CD4-positive, alpha-beta T cell (primary cell): ENCODE results near the gene SMIM11. TPM values are rescaled to one million over a fixed set of nuclear protein-coding genes. Genes with fewer than 3 reads are reported as not detected.

Source experiments
- ATAC-seq: fragments of 200-7000 bp; cut with Tn5 transposase; one replicate; pipeline ENCODE4 v1.10.0; 2022; ENCODE audit warnings: mild to moderate bottlenecking; ENCODE audit not compliant: poor library complexity
- CTCF ChIA-PET: fragments of 350-600 bp; sonication (Branson Sonifier 250); formaldehyde crosslinking; loops from one replicate; lab custom pipeline; 2021; ENCODE audit warnings: antibody characterized with exemption, inconsistent platforms; lab: Charles Lee
- POLR2A ChIA-PET: fragments of 350-600 bp; sonication (Branson Sonifier 250); formaldehyde crosslinking; loops from one replicate; lab custom pipeline; 2021; ENCODE audit warnings: antibody characterized with exemption, inconsistent platforms; lab: Charles Lee
- DNase-seq, 14 experiments: peaks; one replicate each; pipeline ENCODE4 v3.0.0-alpha.2; 2013 to 2020; ENCODE audit warnings: mixed read lengths in 2 of 14
- H3K27ac ChIP-seq, 2 donors: one replicate each; pipeline versions ENCODE4 v1.5.1 to v1.7.0; 2013; ENCODE audit warnings: low read length in 2 of 2, low read depth in 1 of 2, mild to moderate bottlenecking in 1 of 2
- H3K27me3 ChIP-seq, 2 experiments: 1 replicate in 1 of 2; 2 replicates in 1 of 2; pipeline versions ENCODE4 v1.6.1 to v1.7.0; 2013; ENCODE audit warnings: low read length in 2 of 2, control low read depth in 1 of 2, mild to moderate bottlenecking in 1 of 2, moderate library complexity in 1 of 2; ENCODE audit not compliant: insufficient read depth in 2 of 2, control insufficient read depth in 1 of 2
- H3K36me3 ChIP-seq: one replicate; pipeline ENCODE4 v1.6.1; 2013; ENCODE audit warnings: low read length, control low read depth; ENCODE audit not compliant: insufficient read depth
- H3K4me1 ChIP-seq: one replicate; pipeline ENCODE4 v1.6.1; 2013; ENCODE audit warnings: low read length, control low read depth; ENCODE audit not compliant: insufficient read depth
- H3K4me3 ChIP-seq: one replicate; pipeline ENCODE4 v1.5.1; 2013; ENCODE audit warnings: mild to moderate bottlenecking, low read length, moderate library complexity
- H3K9me3 ChIP-seq, 2 experiments: 1 replicate in 1 of 2; 2 replicates in 1 of 2; pipeline versions ENCODE4 v1.6.1 to v1.7.0; 2013; ENCODE audit warnings: low read length in 2 of 2, mild to moderate bottlenecking in 2 of 2, control low read depth in 1 of 2, moderate library complexity in 1 of 2; ENCODE audit not compliant: control insufficient read depth in 1 of 2, insufficient read depth in 1 of 2
- H3K27ac Mint-ChIP-seq: one replicate; pipeline ENCODE4 v1.8.0; 2020; ENCODE audit warnings: mixed read lengths
- H3K27me3 Mint-ChIP-seq: one replicate; pipeline ENCODE4 v1.8.0; 2021; ENCODE audit warnings: mixed read lengths
- H3K36me3 Mint-ChIP-seq: one replicate; pipeline ENCODE4 v1.8.0; 2021; ENCODE audit warnings: low read depth, mixed read lengths
- H3K4me1 Mint-ChIP-seq: one replicate; pipeline ENCODE4 v1.8.0; 2021; ENCODE audit warnings: low read depth, mixed read lengths
- H3K4me3 Mint-ChIP-seq: one replicate; pipeline ENCODE4 v1.8.0; 2020; ENCODE audit warnings: mild to moderate bottlenecking, mixed read lengths
- H3K9me3 Mint-ChIP-seq: one replicate; pipeline ENCODE4 v1.8.0; 2020; ENCODE audit warnings: mixed read lengths
- CTCF ChIP-seq: fragments of 200-600 bp; IDR thresholded peaks from one replicate; pipeline ENCODE4 v1.8.0; 2022; ENCODE audit warnings: antibody characterized with exemption, mild to moderate bottlenecking
- intact Hi-C, 2 experiments: fragments of 100-400 bp; cut with DNase I in 1 of 2; cut with micrococcal nuclease in 1 of 2; formaldehyde crosslinking; loops; one replicate each; pipeline versions ENCODE4 v1.15.1 to v1.9.0; 2023 to 2025; cut with DNase I, micrococcal nuclease
- total RNA-seq, 174 experiments: library from RNA in 2 of 174; stranded (reverse) in 2 of 174; gene quantifications; one replicate each; pipeline ENCODE4 v1.2.3 and lab custom pipeline; 2021 to 2026

SMIM11 gene
- total RNA-seq, 2 experiments from 2014 or later: 3.1 to 4.7 TPM

GRCh38 chr21:34343347-34343746 lies 32.0 kb upstream of the SMIM11 start:
- CTCF ChIA-PET: interaction anchor here (1.0 kb wide), 1 partner anchor 24 kb away, joined by 3 read pairs; no protein-coding TSS in a partner anchor
- Histone ChIP-seq H3K4me1 (peaks cover 4% of the 10 kb centered on the region), H3K9me3 (peaks cover 0 to 4% of the 10 kb centered on the region in 2 experiments), H3K36me3 (no peaks in the 10 kb centered on the region), H3K27me3 (no peaks in the 10 kb centered on the region), H3K27ac (no peak overlapping the region), H3K4me3 (no peak overlapping the region)
- no peak overlapping the region for H3K27ac Mint-ChIP-seq
- H3K27me3 Mint-ChIP-seq: no peaks in the 10 kb centered on the region
- no peak for TF ChIP-seq CTCF
- H3K4me1 Mint-ChIP-seq: peaks cover 4% of the 10 kb centered on the region
- no peaks in the 10 kb centered on the region for H3K36me3 Mint-ChIP-seq
- ATAC-seq (no peak), DNase-seq (no peak)
- intact Hi-C loops: no loop called here
- POLR2A ChIA-PET: no interaction called here
- no peak overlapping the region for H3K4me3 Mint-ChIP-seq
- H3K9me3 Mint-ChIP-seq: no peaks in the 10 kb centered on the region

GRCh38 chr21:34343838-34344381 lies 31.4 kb upstream of the SMIM11 start:
- POLR2A ChIA-PET: no interaction called here
- no peaks in the 10 kb centered on the region for H3K27me3 Mint-ChIP-seq
- Histone ChIP-seq H3K4me3 (no peak overlapping the region), H3K27ac (no peak overlapping the region), H3K4me1 (peaks cover 4% of the 10 kb centered on the region), H3K9me3 (peaks cover 0 to 4% of the 10 kb centered on the region in 2 experiments), H3K36me3 (no peaks in the 10 kb centered on the region), H3K27me3 (no peaks in the 10 kb centered on the region)
- DNase-seq (no peak), ATAC-seq (no peak)
- no peaks in the 10 kb centered on the region for H3K36me3 Mint-ChIP-seq
- H3K4me3 Mint-ChIP-seq: no peak overlapping the region
- CTCF ChIA-PET: interaction anchor here (1.0 kb wide), 1 partner anchor 24 kb away, joined by 3 read pairs; no protein-coding TSS in a partner anchor
- intact Hi-C loops: no loop called here
- H3K27ac Mint-ChIP-seq: no peak overlapping the region
- H3K9me3 Mint-ChIP-seq: no peaks in the 10 kb centered on the region
- no peak for TF ChIP-seq CTCF
- H3K4me1 Mint-ChIP-seq: peaks cover 4% of the 10 kb centered on the region

DNA sequence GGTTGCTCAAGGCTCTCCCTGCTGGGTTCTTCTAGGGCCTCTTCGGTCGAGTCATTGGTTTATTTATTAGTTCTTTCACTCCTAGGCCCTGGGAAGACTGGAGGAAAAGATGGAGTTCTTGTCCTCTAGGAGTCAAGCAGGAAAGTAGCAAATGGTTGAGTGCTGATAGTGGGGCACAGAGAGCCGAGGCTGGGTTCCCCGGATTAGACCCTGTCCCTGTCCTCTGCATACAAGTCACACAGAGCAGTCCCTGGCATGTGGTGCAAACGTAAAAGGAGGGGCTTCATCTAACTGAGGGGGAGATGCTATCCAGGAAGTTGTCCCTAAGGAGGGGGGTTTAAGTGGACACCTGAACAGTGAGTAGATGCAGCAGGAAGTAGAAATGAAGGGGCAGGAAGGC lies 30.7 kb upstream of the SMIM11 start:
- DNase-seq (no peak), ATAC-seq (no peak)
- no peak for TF ChIP-seq CTCF
- intact Hi-C loops: no loop called here
- Histone ChIP-seq H3K9me3 (peaks cover 0 to 4% of the 10 kb centered on the region in 2 experiments), H3K27me3 (peaks cover 0 to 2% of the 10 kb centered on the region in 2 experiments), H3K4me3 (no peak overlapping the region), H3K36me3 (no peaks in the 10 kb centered on the region), H3K4me1 (peaks cover 4% of the 10 kb centered on the region), H3K27ac (no peak overlapping the region)
- ChIA-PET CTCF (interaction anchor here (1.0 kb wide), 1 partner anchor 23 kb away, joined by 3 read pairs; no protein-coding TSS in a partner anchor), POLR2A (no interaction called here)
- Mint-ChIP-seq H3K4me1 (peaks cover 4% of the 10 kb centered on the region), H3K27ac (no peak overlapping the region), H3K36me3 (no peaks in the 10 kb centered on the region), H3K9me3 (no peaks in the 10 kb centered on the region), H3K27me3 (no peaks in the 10 kb centered on the region), H3K4me3 (no peak overlapping the region)
